ENCODE data around the gene HSPB6.

- no peak for TF ChIP-seq SIN3A (IDR thresholded peaks at IDR 0.05; ENCODE audit: borderline replicate concordance, insufficient read depth, low read length)
- no peak for TF ChIP-seq POLR2AphosphoS5 (IDR thresholded peaks at IDR 0.05; ENCODE audit: low read depth, low read length)
Observed at GRCh38 chr19:35788205-35788960, 31.6 kb upstream of the HSPB6 start.
